Ovary (tissue), 3 donors: ENCODE results near the gene STX8.

Experiments
- POLR2A ChIP-seq: fragments of 450-650 bp; IDR thresholded peaks from one replicate; pipeline ENCODE4 v1.6.1; 2017; ENCODE audit warnings: antibody characterized with exemption, mild to moderate bottlenecking, moderate library complexity
- TF ChIP-seq, protein P1 (sequence below), 3 donors: fragments of 450-650 bp in 2 of 3; fragments of 200-600 bp in 1 of 3; IDR thresholded peaks; one replicate each; pipeline versions ENCODE4 v1.5.1 to v1.8.0; 2016 to 2022; ENCODE audit warnings: antibody characterized with exemption in 3 of 3, mild to moderate bottlenecking in 1 of 3
- donor health status: DM: no; HTN: no; CAD: no.

DNA sequence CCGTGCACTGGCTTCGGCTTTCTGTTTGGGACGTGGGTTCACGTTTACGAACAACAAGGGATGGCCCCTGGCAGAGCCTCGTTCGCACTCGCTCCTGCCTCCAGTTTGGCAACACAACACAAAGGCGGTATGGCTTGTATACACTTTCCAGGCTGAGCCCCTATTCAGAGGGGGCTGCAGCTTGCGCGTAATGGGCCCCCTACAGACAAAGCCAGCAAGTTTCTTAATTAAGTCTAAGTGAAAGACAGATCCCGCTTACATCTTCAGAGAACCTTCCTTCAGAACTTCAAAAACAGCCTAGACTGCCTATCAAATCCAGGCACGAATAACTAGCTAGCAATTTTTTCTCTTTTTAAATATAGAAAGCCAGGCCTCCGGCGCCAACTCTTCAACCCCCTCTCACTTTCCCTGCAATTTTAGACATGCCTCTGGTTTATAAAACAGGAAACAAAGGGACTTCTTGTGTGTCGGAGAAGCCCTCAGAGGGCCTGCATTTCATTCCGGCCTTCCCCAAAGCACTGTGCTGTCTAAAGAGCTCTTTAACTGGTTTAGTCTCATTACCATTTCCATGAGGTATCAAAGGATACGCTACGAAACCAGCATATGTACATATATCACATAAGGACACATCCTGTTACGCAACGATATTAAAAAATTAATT is 244.9 kb downstream of the STX8 start:
- TF ChIP-seq, protein P1, sequence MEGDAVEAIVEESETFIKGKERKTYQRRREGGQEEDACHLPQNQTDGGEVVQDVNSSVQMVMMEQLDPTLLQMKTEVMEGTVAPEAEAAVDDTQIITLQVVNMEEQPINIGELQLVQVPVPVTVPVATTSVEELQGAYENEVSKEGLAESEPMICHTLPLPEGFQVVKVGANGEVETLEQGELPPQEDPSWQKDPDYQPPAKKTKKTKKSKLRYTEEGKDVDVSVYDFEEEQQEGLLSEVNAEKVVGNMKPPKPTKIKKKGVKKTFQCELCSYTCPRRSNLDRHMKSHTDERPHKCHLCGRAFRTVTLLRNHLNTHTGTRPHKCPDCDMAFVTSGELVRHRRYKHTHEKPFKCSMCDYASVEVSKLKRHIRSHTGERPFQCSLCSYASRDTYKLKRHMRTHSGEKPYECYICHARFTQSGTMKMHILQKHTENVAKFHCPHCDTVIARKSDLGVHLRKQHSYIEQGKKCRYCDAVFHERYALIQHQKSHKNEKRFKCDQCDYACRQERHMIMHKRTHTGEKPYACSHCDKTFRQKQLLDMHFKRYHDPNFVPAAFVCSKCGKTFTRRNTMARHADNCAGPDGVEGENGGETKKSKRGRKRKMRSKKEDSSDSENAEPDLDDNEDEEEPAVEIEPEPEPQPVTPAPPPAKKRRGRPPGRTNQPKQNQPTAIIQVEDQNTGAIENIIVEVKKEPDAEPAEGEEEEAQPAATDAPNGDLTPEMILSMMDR (IDR thresholded peaks at IDR 0.05) = no peak
- TF ChIP-seq POLR2A = no peak
